ENCODE data around the gene IL22RA2. TPM values are rescaled to one million over a fixed set of nuclear protein-coding genes. Genes with fewer than 3 reads are reported as not detected.
"Not testable (repeated sequence)": the region's sequence is repeated elsewhere in the genome, so short reads cannot be mapped to it uniquely, and the experiment has no call there.

IL22RA2 gene
- total RNA-seq, 1 donor from 2014 or later: not detected

DNA sequence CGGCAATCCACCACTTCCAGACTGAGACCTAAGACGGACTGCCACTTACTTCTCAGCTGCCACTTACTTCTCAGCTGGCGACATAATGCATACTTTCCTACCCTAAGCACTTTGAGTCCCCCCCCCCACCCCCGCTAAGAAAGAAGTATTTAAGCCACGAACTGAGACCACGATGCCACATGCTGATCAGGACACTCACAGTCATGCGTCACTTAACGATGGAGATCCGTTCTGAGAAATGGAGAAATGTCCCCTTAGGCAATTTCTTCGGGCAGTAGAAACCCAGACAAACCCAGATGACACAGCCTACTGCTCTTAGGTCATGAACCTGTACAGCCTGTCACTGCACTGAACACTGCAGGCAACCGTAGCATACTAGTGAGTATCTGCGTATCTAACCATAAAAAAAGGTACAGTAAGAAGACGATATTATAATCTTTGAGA, 45.1 kb upstream of the IL22RA2 start:
- Histone ChIP-seq H3K4me1 (peaks cover 82% of the 10 kb centered on the region), H3K9me3 (no peaks in the 10 kb centered on the region), H3K27me3 (no peaks in the 10 kb centered on the region), H3K4me3 (peak overlapping the region; percentile 83 to 98), H3K36me3 (no peaks in the 10 kb centered on the region), H3K27ac (peak overlapping the region; percentile 100)
- DNase-seq (ENCODE audit: extremely low spot score in 2 of 2): no peak
- intact Hi-C loops (cut with DNase I): loop anchor here (10.0 kb wide), 1 partner anchor 1724 kb away; the partner anchor contains the start of gene AHI1
- TF ChIP-seq, protein P1, sequence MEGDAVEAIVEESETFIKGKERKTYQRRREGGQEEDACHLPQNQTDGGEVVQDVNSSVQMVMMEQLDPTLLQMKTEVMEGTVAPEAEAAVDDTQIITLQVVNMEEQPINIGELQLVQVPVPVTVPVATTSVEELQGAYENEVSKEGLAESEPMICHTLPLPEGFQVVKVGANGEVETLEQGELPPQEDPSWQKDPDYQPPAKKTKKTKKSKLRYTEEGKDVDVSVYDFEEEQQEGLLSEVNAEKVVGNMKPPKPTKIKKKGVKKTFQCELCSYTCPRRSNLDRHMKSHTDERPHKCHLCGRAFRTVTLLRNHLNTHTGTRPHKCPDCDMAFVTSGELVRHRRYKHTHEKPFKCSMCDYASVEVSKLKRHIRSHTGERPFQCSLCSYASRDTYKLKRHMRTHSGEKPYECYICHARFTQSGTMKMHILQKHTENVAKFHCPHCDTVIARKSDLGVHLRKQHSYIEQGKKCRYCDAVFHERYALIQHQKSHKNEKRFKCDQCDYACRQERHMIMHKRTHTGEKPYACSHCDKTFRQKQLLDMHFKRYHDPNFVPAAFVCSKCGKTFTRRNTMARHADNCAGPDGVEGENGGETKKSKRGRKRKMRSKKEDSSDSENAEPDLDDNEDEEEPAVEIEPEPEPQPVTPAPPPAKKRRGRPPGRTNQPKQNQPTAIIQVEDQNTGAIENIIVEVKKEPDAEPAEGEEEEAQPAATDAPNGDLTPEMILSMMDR (IDR thresholded peaks at IDR 0.05): no peak
- TF ChIP-seq POLR2A (IDR thresholded peaks at IDR 0.05): peak in 1 of 2 donors; percentile 8

DNA sequence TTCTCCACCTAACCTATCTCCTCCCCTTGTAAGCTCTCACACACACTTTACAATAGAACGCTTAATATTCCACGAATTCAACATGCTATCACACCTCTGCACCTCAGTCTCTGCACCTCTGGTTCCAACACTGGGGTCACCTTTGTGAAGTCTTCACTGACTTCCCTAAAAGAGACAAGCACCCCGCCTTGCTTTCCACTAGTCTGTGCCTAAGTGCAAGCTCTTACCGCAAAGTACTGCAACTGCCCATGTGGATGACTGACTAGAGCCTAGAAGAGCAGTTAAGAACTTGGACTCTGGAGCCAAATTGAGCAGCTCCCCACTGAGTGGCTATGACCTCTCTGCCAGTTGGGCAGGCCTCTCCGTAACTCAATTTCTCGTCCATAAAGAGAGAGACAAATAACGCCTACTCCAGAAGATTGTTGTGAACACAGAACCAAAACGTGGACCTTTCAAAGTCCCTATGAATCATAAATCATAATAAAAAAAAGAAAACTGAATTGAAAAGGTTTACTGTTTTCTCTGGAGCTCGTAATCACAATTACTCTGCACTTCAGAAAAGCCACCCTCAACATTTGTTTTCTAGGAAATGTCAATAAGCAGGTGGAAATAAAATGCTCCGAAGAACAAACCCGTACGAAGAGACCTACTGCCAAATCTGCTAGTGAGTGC, 44.5 kb upstream of the IL22RA2 start:
- intact Hi-C loops (cut with DNase I): loop anchor here (10.0 kb wide), 1 partner anchor 1723 kb away; the partner anchor contains the start of gene AHI1
- TF ChIP-seq POLR2A (IDR thresholded peaks at IDR 0.05): no peak
- TF ChIP-seq, protein P1 (IDR thresholded peaks at IDR 0.05): no peak
- TF ChIP-seq POLR2AphosphoS5 (IDR thresholded peaks at IDR 0.05; ENCODE audit: insufficient read depth in 1 of 2, low read depth in 1 of 2): no peak

DNA sequence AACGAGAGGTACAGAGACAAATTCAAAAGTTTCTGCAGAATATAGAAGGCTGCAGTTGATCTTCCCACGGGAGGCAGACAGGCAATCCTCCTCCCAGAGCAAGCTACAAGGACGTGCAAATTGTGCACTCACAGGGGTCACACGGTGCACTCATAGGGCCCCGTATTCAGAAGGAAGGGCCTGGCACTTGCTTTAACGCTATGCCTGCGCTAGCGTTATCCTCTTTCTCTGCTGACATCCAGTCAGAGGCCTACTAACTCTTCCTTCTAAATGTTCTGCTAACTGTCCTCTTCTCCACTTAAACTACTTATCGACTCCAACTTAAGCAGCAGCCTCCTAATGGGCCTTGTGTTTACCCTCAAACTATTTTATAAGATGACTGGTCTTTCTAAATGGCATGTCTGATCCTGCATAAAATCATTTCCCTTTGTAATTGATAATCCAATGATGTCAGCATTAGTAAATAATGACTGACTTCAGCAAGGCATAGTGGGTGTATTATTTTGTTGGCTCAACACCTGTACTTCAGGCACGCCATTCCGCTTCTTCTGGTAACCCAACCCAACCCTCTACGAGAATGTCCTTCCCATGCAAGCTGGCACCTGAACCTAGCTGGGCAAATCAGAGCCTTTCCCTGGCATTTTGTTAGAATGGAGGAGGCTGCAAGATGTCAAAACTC, 43.6 kb upstream of the IL22RA2 start:
- intact Hi-C loops (cut with DNase I): loop anchor here (10.0 kb wide), 1 partner anchor 1722 kb away; the partner anchor contains the start of gene AHI1
- peak overlapping the region; percentile 100 for H3K27ac ChIP-seq
- H3K9me3 ChIP-seq: no peaks in the 10 kb centered on the region
- DNase-seq (ENCODE audit: extremely low spot score in 2 of 2): no peak
- peak overlapping the region; percentile 83 to 98 for H3K4me3 ChIP-seq
- no peaks in the 10 kb centered on the region for H3K36me3 ChIP-seq
- TF ChIP-seq, protein P1 (IDR thresholded peaks at IDR 0.05): no peak
- no peak for TF ChIP-seq POLR2AphosphoS5 (IDR thresholded peaks at IDR 0.05; ENCODE audit: insufficient read depth in 1 of 2, low read depth in 1 of 2)
- no peaks in the 10 kb centered on the region for H3K27me3 ChIP-seq
- peaks cover 82% of the 10 kb centered on the region for H3K4me1 ChIP-seq

More for the DNA sequence above, 44.5 kb upstream of the IL22RA2 start:
- Histone ChIP-seq H3K4me1 (peaks cover 82% of the 10 kb centered on the region), H3K36me3 (no peaks in the 10 kb centered on the region), H3K4me3 (peak overlapping the region; percentile 83 to 98), H3K27me3 (no peaks in the 10 kb centered on the region), H3K9me3 (no peaks in the 10 kb centered on the region), H3K27ac (peak overlapping the region; percentile 100)
- DNase-seq (ENCODE audit: extremely low spot score in 2 of 2): no peak

- peaks cover 82% of the 10 kb centered on the region for H3K4me1 ChIP-seq
Measured at GRCh38 chr6:137216106-137216505, 42.7 kb upstream of the IL22RA2 start.

GRCh38 chr6:137215630-137216029, 42.2 kb upstream of the IL22RA2 start:
- DNase-seq (ENCODE audit: extremely low spot score in 2 of 2); H3K27me3 ChIP-seq; H3K9me3 ChIP-seq; H3K36me3 ChIP-seq: not testable (repeated sequence)
- Histone ChIP-seq H3K4me1 (peaks cover 83% of the 10 kb centered on the region), H3K4me3 (peak overlapping the region in 1 of 2 donors; percentile 98), H3K27ac (peak overlapping the region; percentile 100)
- intact Hi-C loops (cut with DNase I): loop anchor here (10.0 kb wide), 1 partner anchor 1721 kb away; the partner anchor contains the start of gene AHI1

More at GRCh38 chr6:137216106-137216505, 42.7 kb upstream of the IL22RA2 start:
- Histone ChIP-seq H3K4me3 (peak overlapping the region; percentile 83 to 98), H3K9me3 (no peaks in the 10 kb centered on the region), H3K27ac (peak overlapping the region; percentile 100), H3K27me3 (no peaks in the 10 kb centered on the region), H3K36me3 (no peaks in the 10 kb centered on the region)
- intact Hi-C loops (cut with DNase I): loop anchor here (10.0 kb wide), 1 partner anchor 1721 kb away; the partner anchor contains the start of gene AHI1
- DNase-seq (ENCODE audit: extremely low spot score in 2 of 2): no peak
- TF ChIP-seq POLR2AphosphoS5 (IDR thresholded peaks at IDR 0.05; ENCODE audit: insufficient read depth in 1 of 2, low read depth in 1 of 2) (peak in 1 of 2 donors; percentile 13), POLR2A (IDR thresholded peaks at IDR 0.05) (no peak)
